ENCODE measurements around the gene PCDH9.

PCDH9 gene

GRCh38 chr13:66508153-66508909 lies 721.8 kb downstream of the PCDH9 start:
- in situ Hi-C loops (cut with MboI; ENCODE audit: low sequenced_read_pairs), result no loop called here

- in situ Hi-C loops (cut with MboI; ENCODE audit: low sequenced_read_pairs), result no loop called here
These were observed 723.2 kb downstream of the PCDH9 start for GRCh38 chr13:66506979-66507378.

GRCh38 chr13:66506051-66506777 lies 723.9 kb downstream of the PCDH9 start:
- in situ Hi-C loops (cut with MboI; ENCODE audit: low sequenced_read_pairs), result no loop called here

GRCh38 chr13:66503890-66504289 lies 726.2 kb downstream of the PCDH9 start:
- in situ Hi-C loops (cut with MboI; ENCODE audit: low sequenced_read_pairs), result no loop called here

GRCh38 chr13:66501181-66501580 lies 729.0 kb downstream of the PCDH9 start:
- in situ Hi-C loops (cut with MboI; ENCODE audit: low sequenced_read_pairs), result no loop called here

GRCh38 chr13:66492479-66492878 lies 737.7 kb downstream of the PCDH9 start:
- in situ Hi-C loops (cut with MboI; ENCODE audit: low sequenced_read_pairs), result no loop called here

GRCh38 chr13:66491251-66491650 lies 738.9 kb downstream of the PCDH9 start:
- in situ Hi-C loops (cut with MboI; ENCODE audit: low sequenced_read_pairs), result no loop called here

GRCh38 chr13:66489586-66489985 lies 740.5 kb downstream of the PCDH9 start:
- in situ Hi-C loops (cut with MboI; ENCODE audit: low sequenced_read_pairs), result no loop called here

- in situ Hi-C loops (cut with MboI; ENCODE audit: low sequenced_read_pairs), result no loop called here
These were observed 741.0 kb downstream of the PCDH9 start for GRCh38 chr13:66489172-66489571.

GRCh38 chr13:66483712-66484111 lies 746.4 kb downstream of the PCDH9 start:
- in situ Hi-C loops (cut with MboI; ENCODE audit: low sequenced_read_pairs), result no loop called here

GRCh38 chr13:66482836-66483235 lies 747.3 kb downstream of the PCDH9 start:
- in situ Hi-C loops (cut with MboI; ENCODE audit: low sequenced_read_pairs), result no loop called here

- in situ Hi-C loops (cut with MboI; ENCODE audit: low sequenced_read_pairs), result no loop called here
These were observed 752.3 kb downstream of the PCDH9 start for GRCh38 chr13:66477816-66478215.

GRCh38 chr13:66475061-66475460 lies 755.1 kb downstream of the PCDH9 start:
- in situ Hi-C loops (cut with MboI; ENCODE audit: low sequenced_read_pairs), result no loop called here

- in situ Hi-C loops (cut with MboI; ENCODE audit: low sequenced_read_pairs), result no loop called here
These were observed 760.4 kb downstream of the PCDH9 start for GRCh38 chr13:66469745-66470144.

GRCh38 chr13:66468656-66469055 lies 761.5 kb downstream of the PCDH9 start:
- in situ Hi-C loops (cut with MboI; ENCODE audit: low sequenced_read_pairs), result no loop called here

GRCh38 chr13:66462187-66462586 lies 767.9 kb downstream of the PCDH9 start:
- in situ Hi-C loops (cut with MboI; ENCODE audit: low sequenced_read_pairs), result no loop called here

- in situ Hi-C loops (cut with MboI; ENCODE audit: low sequenced_read_pairs), result no loop called here
These were observed 769.1 kb downstream of the PCDH9 start for GRCh38 chr13:66461021-66461420.

- in situ Hi-C loops (cut with MboI; ENCODE audit: low sequenced_read_pairs), result no loop called here
These were observed 770.5 kb downstream of the PCDH9 start for GRCh38 chr13:66459634-66460033.

GRCh38 chr13:66459143-66459542 lies 771.0 kb downstream of the PCDH9 start:
- in situ Hi-C loops (cut with MboI; ENCODE audit: low sequenced_read_pairs), result no loop called here

- in situ Hi-C loops (cut with MboI; ENCODE audit: low sequenced_read_pairs), result no loop called here
These were observed 783.7 kb downstream of the PCDH9 start for GRCh38 chr13:66446413-66446812.

- in situ Hi-C loops (cut with MboI; ENCODE audit: low sequenced_read_pairs), result no loop called here
These were observed 786.2 kb downstream of the PCDH9 start for GRCh38 chr13:66443926-66444325.

- in situ Hi-C loops (cut with MboI; ENCODE audit: low sequenced_read_pairs), result no loop called here
These were observed 789.2 kb downstream of the PCDH9 start for GRCh38 chr13:66440938-66441337.
